H1 (cell line): Measurements from ENCODE around the gene YWHAB. TPM values are rescaled to one million over a fixed set of nuclear protein-coding genes. Genes with fewer than 3 reads are reported as not detected.

ENCODE experiments used
- ASH2L ChIP-seq: fragments of 200-600, 300-600 bp; sonication (generic); IDR thresholded peaks from one replicate; pipeline ENCODE4 v1.7.1; 2017; ENCODE audit warnings: low read length
- BRCA1 ChIP-seq: IDR thresholded peaks from 2 replicates; pipeline ENCODE4 v1.6.1; 2012; ENCODE audit warnings: low read depth, low read length, improper control_type of control experiment
- CBX5 ChIP-seq: fragments of 300-800, 300-1000 bp; sonication (generic); IDR thresholded peaks from 2 replicates; pipeline ENCODE4 v1.7.1; 2016; ENCODE audit warnings: antibody characterized with exemption, low read length, low read depth
- EP300 ChIP-seq, 2 experiments: IDR thresholded peaks; 1 replicate in 1 of 2; 2 replicates in 1 of 2; pipeline ENCODE4 v1.6.1; 2011 to 2012; ENCODE audit warnings: low read depth in 2 of 2, low read length in 2 of 2, mild to moderate bottlenecking in 2 of 2, borderline replicate concordance in 1 of 2, inconsistent platforms in 1 of 2, moderate library complexity in 1 of 2
- KDM1A ChIP-seq: fragments of 200-600, 300-600 bp; sonication (generic); IDR thresholded peaks from 2 replicates; pipeline ENCODE4 v1.7.1; 2016; ENCODE audit warnings: mild to moderate bottlenecking, low read length, borderline replicate concordance
- POLR2AphosphoS5 ChIP-seq: IDR thresholded peaks from 2 replicates; pipeline ENCODE4 v1.6.1; 2011; ENCODE audit warnings: low read depth, low read length
- SAP30 ChIP-seq: fragments of 300-600 bp; sonication (generic); IDR thresholded peaks from 2 replicates; pipeline ENCODE4 v1.7.1; 2012; ENCODE audit warnings: low read length, moderate library complexity, mild to moderate bottlenecking, inconsistent platforms; ENCODE audit not compliant: insufficient read depth, insufficient replicate concordance
- SRF ChIP-seq: IDR thresholded peaks from 2 replicates; pipeline ENCODE4 v1.6.1; 2011; ENCODE audit warnings: mild to moderate bottlenecking, low read depth, low read length, moderate library complexity
- SUZ12 ChIP-seq: fragments of 200-600 bp; sonication (generic); IDR thresholded peaks from 2 replicates; pipeline ENCODE4 v1.6.1; 2012; ENCODE audit warnings: mild to moderate bottlenecking, inconsistent platforms, low read length, moderate library complexity, mixed read lengths
- TAF7 ChIP-seq: optimal IDR thresholded peaks from 2 replicates; pipeline ENCODE3; 2011; ENCODE audit warnings: low read depth, mild to moderate bottlenecking, inconsistent platforms, low read length, moderate library complexity, borderline replicate concordance
- polyA plus RNA-seq, 7 experiments: library from polyadenylated mRNA; depleted of rRNA in 3 of 7; stranded (reverse) in 5 of 7; unstranded in 2 of 7; fragments of >200 nt in 5 of 7; fragments of 200-250 nt in 2 of 7; gene quantifications; 1 replicate in 5 of 7; 2 replicates in 1 of 7; 4 replicates in 1 of 7; pipeline versions ENCODE4 v1.2.1 to v1.2.3, GENCODE V29; 2011 to 2013; ENCODE audit warnings: missing spikeins in 2 of 7, mixed read lengths in 2 of 7
- total RNA-seq: library from RNA; stranded (reverse); fragmentation: NEBNext Ultra II Directional; extraction: Animal tissue kit (Norgen Biotek cat#: 25700); gene quantifications from 2 replicates; pipeline ENCODE4 v1.2.1, GENCODE V29; 2021
- TF ChIP-seq, protein P1 (sequence below): fragments of 300-600 bp; sonication (generic); IDR thresholded peaks from 2 replicates; pipeline ENCODE4 v1.7.1; 2012; ENCODE audit warnings: low read length, moderate library complexity, mild to moderate bottlenecking, inconsistent platforms; ENCODE audit not compliant: insufficient replicate concordance
- TF ChIP-seq, protein P2 (sequence below): IDR thresholded peaks from 2 replicates; pipeline ENCODE4 v1.6.1; 2012; ENCODE audit warnings: inconsistent platforms

YWHAB gene
- total and polyA plus RNA-seq, 2 of the 8 experiments (the other 6 are each of a cell fraction or from before 2014, with no cell fraction given), result 72.9 to 256 TPM

DNA sequence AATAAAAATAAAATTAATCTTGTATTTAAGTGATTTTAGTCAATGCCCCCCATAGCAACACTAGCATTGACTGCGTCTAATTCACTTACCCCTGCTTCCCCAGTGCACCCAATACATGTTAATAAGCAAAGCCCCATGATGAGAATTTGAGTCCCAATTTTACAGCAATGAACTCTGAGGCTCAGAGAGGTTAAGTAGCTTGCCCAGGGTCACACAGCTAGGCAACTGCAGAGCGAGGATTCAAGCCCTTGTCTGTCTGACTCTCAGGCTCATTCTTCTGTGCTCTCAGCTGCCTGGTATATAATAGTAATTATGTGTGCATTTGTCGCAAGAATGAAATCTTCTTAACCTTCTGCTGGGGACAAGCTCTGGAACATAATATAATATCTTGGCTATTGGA is 32.8 kb downstream of the YWHAB start (continued):
- TF ChIP-seq, protein P1, sequence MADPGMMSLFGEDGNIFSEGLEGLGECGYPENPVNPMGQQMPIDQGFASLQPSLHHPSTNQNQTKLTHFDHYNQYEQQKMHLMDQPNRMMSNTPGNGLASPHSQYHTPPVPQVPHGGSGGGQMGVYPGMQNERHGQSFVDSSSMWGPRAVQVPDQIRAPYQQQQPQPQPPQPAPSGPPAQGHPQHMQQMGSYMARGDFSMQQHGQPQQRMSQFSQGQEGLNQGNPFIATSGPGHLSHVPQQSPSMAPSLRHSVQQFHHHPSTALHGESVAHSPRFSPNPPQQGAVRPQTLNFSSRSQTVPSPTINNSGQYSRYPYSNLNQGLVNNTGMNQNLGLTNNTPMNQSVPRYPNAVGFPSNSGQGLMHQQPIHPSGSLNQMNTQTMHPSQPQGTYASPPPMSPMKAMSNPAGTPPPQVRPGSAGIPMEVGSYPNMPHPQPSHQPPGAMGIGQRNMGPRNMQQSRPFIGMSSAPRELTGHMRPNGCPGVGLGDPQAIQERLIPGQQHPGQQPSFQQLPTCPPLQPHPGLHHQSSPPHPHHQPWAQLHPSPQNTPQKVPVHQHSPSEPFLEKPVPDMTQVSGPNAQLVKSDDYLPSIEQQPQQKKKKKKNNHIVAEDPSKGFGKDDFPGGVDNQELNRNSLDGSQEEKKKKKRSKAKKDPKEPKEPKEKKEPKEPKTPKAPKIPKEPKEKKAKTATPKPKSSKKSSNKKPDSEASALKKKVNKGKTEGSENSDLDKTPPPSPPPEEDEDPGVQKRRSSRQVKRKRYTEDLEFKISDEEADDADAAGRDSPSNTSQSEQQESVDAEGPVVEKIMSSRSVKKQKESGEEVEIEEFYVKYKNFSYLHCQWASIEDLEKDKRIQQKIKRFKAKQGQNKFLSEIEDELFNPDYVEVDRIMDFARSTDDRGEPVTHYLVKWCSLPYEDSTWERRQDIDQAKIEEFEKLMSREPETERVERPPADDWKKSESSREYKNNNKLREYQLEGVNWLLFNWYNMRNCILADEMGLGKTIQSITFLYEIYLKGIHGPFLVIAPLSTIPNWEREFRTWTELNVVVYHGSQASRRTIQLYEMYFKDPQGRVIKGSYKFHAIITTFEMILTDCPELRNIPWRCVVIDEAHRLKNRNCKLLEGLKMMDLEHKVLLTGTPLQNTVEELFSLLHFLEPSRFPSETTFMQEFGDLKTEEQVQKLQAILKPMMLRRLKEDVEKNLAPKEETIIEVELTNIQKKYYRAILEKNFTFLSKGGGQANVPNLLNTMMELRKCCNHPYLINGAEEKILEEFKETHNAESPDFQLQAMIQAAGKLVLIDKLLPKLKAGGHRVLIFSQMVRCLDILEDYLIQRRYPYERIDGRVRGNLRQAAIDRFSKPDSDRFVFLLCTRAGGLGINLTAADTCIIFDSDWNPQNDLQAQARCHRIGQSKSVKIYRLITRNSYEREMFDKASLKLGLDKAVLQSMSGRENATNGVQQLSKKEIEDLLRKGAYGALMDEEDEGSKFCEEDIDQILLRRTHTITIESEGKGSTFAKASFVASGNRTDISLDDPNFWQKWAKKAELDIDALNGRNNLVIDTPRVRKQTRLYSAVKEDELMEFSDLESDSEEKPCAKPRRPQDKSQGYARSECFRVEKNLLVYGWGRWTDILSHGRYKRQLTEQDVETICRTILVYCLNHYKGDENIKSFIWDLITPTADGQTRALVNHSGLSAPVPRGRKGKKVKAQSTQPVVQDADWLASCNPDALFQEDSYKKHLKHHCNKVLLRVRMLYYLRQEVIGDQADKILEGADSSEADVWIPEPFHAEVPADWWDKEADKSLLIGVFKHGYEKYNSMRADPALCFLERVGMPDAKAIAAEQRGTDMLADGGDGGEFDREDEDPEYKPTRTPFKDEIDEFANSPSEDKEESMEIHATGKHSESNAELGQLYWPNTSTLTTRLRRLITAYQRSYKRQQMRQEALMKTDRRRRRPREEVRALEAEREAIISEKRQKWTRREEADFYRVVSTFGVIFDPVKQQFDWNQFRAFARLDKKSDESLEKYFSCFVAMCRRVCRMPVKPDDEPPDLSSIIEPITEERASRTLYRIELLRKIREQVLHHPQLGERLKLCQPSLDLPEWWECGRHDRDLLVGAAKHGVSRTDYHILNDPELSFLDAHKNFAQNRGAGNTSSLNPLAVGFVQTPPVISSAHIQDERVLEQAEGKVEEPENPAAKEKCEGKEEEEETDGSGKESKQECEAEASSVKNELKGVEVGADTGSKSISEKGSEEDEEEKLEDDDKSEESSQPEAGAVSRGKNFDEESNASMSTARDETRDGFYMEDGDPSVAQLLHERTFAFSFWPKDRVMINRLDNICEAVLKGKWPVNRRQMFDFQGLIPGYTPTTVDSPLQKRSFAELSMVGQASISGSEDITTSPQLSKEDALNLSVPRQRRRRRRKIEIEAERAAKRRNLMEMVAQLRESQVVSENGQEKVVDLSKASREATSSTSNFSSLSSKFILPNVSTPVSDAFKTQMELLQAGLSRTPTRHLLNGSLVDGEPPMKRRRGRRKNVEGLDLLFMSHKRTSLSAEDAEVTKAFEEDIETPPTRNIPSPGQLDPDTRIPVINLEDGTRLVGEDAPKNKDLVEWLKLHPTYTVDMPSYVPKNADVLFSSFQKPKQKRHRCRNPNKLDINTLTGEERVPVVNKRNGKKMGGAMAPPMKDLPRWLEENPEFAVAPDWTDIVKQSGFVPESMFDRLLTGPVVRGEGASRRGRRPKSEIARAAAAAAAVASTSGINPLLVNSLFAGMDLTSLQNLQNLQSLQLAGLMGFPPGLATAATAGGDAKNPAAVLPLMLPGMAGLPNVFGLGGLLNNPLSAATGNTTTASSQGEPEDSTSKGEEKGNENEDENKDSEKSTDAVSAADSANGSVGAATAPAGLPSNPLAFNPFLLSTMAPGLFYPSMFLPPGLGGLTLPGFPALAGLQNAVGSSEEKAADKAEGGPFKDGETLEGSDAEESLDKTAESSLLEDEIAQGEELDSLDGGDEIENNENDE, result no peak
- TF ChIP-seq SAP30, result no peak
- no peak for TF ChIP-seq CBX5
- no peak for TF ChIP-seq POLR2AphosphoS5
- TF ChIP-seq SUZ12, result no peak
- no peak for TF ChIP-seq KDM1A
- TF ChIP-seq SRF, result no peak
- TF ChIP-seq TAF7, result no peak
- no peak for TF ChIP-seq ASH2L
- TF ChIP-seq BRCA1, result no peak
- TF ChIP-seq, protein P2, sequence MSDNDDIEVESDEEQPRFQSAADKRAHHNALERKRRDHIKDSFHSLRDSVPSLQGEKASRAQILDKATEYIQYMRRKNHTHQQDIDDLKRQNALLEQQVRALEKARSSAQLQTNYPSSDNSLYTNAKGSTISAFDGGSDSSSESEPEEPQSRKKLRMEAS, result no peak
- TF ChIP-seq EP300 (IDR thresholded peaks at IDR 0.05; ENCODE audit: borderline replicate concordance in 1 of 2, low read depth in 2 of 2, low read length in 2 of 2), result no peak
